Renal pelvis (tissue), 4 donors: ENCODE results near the gene C21orf58. TPM values are rescaled to one million over a fixed set of nuclear protein-coding genes. Genes with fewer than 3 reads are reported as not detected.

Source experiments
- DNase-seq: peaks from one replicate; pipeline ENCODE4 v3.0.0-alpha.2; 2013
- polyA plus RNA-seq, 3 donors: library from polyadenylated mRNA; unstranded; fragments of 120-200 nt; gene quantifications; one replicate each; pipeline ENCODE4 v1.2.1, GENCODE V29; 2013; ENCODE audit not compliant: insufficient read length in 3 of 3

The C21orf58 gene
- polyA plus RNA-seq, 3 donors: 12.4 to 21.9 (median 17.4) TPM

- peak; percentile 38 for DNase-seq
Observed at GRCh38 chr21:46297338-46298271, 26.1 kb downstream of the C21orf58 start.

GRCh38 chr21:46295996-46296752, 27.5 kb downstream of the C21orf58 start:
- DNase-seq: peak; percentile 74

DNA sequence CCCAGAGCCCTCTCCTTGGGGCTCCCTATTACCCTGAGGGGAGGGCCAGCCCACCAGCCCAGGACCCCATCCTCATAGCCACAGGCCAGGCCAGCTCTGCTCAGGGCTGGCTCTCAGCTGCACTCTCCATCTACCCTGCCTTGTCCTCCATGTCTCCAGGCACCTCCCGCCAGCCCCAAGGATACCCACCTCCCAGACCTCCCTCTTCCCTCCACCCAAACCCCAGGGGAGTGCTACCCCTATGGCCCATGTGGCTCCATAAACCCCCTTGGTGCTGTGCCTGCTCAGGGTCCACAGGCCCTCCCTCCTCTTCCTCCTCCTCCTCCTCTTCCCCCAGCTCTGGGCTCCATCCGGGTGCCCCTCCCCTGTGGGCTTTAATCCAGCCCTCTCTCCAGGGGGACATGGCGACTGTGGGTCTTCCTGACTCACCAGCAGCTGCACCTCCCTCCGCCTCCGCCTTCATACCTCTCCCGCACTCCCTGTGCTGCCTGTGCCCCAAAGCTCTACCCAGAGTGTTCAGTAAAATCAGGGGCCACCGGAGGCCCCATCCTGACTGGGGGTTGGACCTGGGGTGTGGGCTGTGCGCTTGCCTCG, 28.4 kb downstream of the C21orf58 start:
- no peak for DNase-seq

DNA sequence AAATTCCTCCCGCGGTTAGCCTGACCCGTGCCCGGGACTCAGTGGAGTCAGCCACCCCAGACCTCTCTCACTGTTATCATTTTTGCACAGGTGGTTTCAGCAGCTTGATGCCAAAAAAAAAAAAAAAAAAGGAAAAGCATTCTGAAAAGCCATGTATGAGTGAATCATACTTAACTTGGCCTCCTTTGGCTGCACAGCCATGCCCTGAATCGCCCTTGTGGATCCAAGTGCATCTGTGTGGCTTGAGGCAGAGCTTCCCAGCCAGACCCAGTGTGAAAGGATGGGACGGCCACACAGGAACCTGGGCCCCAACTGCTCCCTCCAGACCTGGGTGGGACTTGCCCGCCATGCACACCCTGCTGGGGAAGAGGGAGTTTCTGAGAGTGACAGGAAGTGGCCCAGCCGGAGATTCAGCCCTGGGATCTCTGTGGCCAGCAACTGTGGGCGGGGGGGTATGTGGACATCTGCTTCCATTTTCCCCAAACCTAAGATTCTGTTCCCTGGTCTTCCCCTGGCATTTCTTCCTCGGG, 29.0 kb downstream of the C21orf58 start:
- DNase-seq: no peak

DNA sequence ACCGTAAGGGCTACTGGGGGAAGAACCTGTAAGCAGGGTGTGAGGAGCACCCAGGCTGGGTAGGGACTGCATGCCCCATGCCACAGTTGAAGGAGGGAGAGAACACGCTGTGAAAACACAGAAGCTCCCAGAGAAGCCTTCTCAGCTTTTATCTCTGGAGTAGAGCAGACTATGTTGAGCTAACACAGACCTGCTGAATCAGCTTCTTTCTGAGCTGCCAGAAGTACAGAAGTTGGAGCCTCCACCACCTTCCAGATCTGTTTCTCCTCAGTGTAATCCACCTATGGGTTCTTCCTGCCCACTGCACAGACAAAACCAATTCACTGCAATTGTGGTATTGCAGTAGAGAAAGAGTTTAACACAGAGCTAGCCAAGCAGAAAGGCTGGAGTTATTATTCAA, 32.1 kb downstream of the C21orf58 start:
- no peak for DNase-seq

DNA sequence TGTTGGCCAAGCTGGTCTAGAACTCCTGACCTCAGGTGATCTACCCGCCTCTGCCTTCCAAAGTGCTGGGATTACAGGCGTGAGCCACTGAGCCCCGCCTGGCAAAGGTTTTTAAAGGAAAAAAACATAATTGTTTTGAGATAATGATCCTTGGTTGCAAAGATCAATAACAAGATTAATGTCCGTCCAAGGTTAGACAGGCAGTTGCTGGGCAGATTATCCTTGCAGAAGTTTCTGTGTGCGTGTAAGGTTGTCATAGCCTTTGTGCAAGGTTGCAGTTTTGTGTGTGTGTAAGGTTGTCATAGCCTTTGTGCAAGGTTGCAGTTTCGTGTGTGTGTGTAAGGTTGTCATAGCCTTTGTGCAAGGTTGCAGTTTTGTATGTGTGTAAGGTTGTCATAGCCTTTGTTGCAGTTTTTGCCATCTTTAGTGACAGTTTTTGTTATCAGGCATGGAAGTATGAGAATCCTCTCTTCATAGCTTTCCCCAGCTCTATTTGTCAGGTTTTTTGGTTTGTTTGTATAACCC, 34.0 kb downstream of the C21orf58 start:
- DNase-seq: no peak

DNA sequence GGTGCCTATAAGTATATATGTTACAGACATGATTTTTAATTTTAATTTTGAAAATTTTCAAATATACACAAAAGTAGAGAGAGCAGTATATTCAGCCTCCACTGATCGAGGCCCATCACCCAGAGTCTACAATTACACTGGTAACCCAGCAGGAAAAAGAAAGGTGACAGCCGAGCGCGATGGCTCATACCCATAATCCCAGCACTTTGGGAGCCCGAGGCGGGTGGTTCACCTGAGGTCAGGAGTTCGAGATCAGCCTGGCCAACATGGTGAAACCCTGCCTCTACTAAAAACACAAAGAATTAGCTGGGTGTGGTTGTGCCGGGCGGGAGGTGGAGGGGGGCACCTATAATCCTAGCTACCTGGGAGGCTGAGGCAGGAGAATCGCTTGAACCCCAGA, 36.1 kb downstream of the C21orf58 start:
- DNase-seq: no peak

DNA sequence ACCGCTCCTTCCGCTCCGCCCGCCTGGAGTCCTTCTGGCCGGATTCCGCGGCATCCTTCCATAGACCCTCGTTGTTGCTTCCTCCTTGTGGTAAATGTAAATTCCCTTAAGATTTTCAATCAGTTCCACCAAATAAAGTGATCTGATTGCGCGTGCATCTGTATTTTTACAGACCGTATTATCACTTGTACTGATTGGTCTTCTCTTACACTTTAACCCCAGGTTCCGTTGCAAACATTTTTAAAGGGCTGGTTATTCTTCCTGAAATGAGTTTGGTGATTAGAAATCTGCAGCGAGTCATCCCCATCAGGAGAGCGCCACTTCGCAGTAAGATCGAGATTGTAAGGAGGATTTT, 37.0 kb downstream of the C21orf58 start:
- no peak for DNase-seq

GRCh38 chr21:46285761-46286647, 37.7 kb downstream of the C21orf58 start, which contains the start of gene YBEY:
Gene YBEY, plus strand, starts transcription at chr21:46286342. Its CDS starts 572 bp downstream, at chr21:46286914.
- peak; percentile 92 for DNase-seq

DNA sequence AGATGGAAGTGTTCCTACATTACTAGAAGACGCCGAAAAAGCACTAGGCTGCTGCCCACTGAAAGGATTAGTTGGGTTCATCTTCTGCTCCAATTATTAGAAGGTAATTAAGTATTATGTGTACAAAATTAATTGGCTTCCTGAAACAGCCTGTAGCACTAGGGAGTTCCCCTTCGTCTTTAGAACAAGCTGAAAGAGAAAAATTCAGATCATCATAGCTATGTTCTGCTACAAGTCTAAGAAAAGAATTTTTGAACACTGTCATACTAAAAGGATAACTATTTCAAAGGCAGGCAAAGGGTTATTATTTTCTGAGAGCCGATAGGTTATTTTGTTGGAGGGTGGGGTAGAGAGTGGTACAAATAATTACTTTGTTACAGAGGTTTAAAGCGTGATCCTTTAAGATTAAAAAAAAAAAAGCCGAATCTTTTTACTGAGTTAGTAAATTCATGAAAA, 38.4 kb downstream of the C21orf58 start, which contains the start of gene MCM3AP:
TSS of gene MCM3AP (minus strand) at position 406 of the 456 bp plus-strand sequence. CDS start at position 81, 325 bp downstream.
- no peak for DNase-seq

DNA sequence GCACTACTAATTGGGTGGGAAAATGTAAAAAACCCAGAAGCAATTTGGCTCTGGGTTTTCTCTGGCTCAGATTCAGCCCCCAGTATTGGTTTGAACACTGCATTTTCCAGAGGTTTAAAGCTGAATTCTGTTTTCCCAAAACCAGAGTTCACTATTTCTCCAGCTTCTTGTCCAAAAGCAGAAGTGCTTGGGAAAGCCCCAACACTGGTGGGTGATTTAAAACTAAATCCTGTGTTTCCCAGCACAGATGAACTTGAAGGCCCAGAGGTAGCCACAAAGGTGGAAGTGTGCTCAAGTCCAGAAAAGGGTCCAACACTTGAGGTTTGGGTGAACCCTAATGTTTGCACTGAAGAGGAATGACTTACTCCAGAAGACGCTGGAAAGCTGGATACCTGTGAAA, 38.9 kb downstream of the C21orf58 start:
- no peak for DNase-seq

DNA sequence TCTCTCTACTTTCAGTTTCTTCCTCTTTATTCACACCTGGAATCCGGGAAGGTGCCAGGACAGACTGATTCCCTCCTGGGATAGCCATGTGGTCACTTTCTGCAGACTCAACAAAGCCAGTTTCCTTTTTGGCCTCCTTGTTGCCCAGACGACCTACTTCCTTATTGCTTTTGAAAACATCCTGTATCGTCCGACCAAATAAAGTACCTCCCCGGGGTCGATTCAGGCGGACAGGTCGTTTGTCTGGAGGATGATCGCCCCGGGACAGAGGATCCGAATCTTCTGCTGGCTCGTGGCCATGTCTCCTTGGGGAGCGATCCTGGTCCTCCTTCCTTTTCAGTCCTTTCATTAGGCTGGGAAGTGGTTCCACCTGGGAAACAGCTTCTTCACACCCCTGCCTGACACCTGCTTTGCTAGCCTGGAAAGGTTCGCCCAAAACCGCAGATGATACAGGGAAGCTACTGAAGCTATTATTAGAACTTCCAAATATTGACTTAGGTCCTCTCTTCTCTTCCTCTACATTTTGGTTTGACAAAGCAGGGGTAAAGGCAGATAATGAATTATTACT, 39.5 kb downstream of the C21orf58 start:
- DNase-seq: no peak

- DNase-seq: no peak
Observed at GRCh38 chr21:46274797-46275390, 48.8 kb downstream of the C21orf58 start.

DNA sequence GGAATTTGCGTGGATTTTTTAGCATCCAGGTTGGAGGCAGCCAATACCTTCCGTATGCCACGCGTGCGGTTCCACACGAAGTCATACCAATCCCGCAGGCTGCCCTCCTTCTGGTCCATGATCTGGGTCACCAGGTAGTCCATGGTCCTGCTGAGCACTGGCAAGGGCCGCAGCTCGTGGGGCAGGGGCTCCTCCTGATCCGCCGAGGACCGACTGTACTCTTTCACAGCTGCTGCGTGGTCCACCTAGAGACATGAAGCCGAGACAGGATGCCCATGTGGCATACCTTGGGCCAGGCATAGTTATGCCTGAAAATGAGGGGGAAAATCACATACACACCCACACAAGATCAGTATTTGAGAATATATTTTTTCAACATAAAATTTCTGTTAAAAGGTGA, 50.3 kb downstream of the C21orf58 start:
- no peak for DNase-seq

GRCh38 chr21:46269466-46269865, 54.2 kb downstream of the C21orf58 start:
- DNase-seq: no peak

DNA sequence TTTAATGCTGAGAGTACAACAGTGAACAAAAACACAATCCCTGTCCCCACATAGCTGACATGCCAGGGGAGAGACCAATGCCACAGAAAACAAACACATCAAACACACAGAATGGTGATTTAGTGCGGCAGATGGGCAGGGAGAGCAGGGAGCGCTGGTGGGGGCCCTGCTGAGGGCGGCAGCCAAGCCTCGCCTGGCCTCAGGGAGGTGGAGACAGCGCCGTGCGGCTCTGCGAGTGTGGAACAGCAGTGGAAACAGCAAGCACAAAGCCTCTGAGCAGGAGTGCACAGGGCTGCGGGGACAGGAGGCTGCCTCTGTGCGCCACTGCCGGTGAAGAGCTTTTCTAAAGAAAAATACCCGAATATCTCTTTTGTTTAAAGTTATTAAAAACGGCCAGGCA, 55.3 kb downstream of the C21orf58 start:
- no peak for DNase-seq

DNA sequence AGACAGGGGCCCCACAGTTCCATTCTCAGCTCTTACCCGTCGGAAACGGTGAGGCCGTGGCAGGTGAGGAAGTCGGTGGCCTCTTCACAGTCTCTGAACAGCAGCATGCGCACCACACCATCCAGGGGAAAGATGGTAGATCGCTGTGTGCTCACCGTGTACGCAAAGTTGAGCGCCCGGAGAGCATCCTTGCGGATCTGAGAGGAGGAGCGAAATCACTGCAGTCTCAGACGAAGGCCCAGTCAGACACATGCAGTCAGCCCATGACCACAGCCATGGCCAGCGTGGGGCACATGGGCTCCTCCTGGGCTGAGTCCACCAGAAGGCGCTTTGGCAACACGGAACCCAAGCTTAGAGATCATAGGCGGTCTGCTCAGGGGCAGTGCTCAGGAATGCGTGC, 56.7 kb downstream of the C21orf58 start:
- DNase-seq: no peak

DNA sequence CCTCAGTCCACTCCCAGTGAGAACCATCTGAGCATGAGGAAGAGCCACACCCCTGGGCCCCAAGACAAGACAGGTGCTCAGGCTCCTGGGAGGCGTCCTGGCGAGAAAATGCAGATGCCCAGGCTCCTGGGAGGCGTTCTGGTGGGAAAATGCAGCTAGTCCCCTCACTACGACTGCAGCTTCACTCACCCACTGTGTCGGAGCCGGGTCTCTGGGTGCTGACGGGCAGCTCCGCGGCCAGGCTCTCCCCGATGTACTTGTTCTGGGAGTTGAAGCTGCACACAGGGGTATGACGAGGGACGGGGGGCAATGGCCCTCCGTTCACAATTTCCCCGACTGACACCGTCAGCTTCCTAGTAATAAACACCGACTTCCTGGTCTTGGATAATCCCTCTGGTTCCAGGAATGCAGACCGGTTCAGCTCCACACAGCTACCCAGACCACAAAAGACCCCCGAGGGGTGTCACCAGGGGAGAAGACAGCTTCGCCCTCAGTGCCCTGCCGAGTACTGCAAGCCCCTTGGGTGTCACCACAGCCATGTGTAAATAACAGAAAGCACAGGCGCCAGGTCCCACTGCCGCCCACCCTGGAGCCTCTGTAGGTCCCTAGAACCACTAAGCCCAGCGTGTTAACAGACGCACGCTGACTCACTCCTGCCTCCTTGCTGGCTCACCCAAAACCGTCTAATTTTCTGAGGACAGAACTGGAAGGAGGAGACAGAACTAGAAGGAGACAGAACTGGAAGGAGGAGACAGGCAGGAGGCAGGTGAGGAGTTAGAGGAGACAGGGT, 57.7 kb downstream of the C21orf58 start:
- no peak for DNase-seq

GRCh38 chr21:46264690-46265144, 59.0 kb downstream of the C21orf58 start:
- DNase-seq: no peak
